Calu3 (cell line): ENCODE measurements around the gene LYPD3. TPM values are rescaled to one million over a fixed set of nuclear protein-coding genes. Genes with fewer than 3 reads are reported as not detected.

Source experiments
- BruUV-seq: library from RNA; stranded (reverse); fragments of 400-500 nt; replicated peaks from 2 replicates; lab custom pipeline; 2021; lab: Mats Ljungman, UMichigan
- CTCF ChIA-PET: fragments of 300-600 bp; sonication (Branson Sonifier 250); formaldehyde crosslinking; loops from one replicate; lab custom pipeline; 2022; ENCODE audit warnings: antibody characterized with exemption; lab: Charles Lee
- DNase-seq: peaks from one replicate; pipeline ENCODE4 v3.0.0; 2022
- H3K27ac Mint-ChIP-seq: one replicate; pipeline ENCODE4 v1.8.0; 2022; ENCODE audit warnings: mixed read lengths; ENCODE audit not compliant: unreplicated experiment
- H3K27me3 Mint-ChIP-seq: one replicate; pipeline ENCODE4 v1.8.0; 2022; ENCODE audit warnings: mixed read lengths; ENCODE audit not compliant: unreplicated experiment
- H3K36me3 Mint-ChIP-seq: one replicate; pipeline ENCODE4 v1.8.0; 2022; ENCODE audit warnings: mild to moderate bottlenecking, moderate library complexity, mixed read lengths; ENCODE audit not compliant: insufficient read depth, unreplicated experiment
- H3K4me1 Mint-ChIP-seq: one replicate; pipeline ENCODE4 v1.8.0; 2022; ENCODE audit warnings: mild to moderate bottlenecking, low read depth, mixed read lengths; ENCODE audit not compliant: unreplicated experiment
- H3K4me3 Mint-ChIP-seq: one replicate; pipeline ENCODE4 v1.8.0; 2022; ENCODE audit warnings: mild to moderate bottlenecking, low read depth, moderate library complexity, mixed read lengths; ENCODE audit not compliant: unreplicated experiment
- H3K9me3 Mint-ChIP-seq: one replicate; pipeline ENCODE4 v1.8.0; 2022; ENCODE audit warnings: low read depth, mixed read lengths; ENCODE audit not compliant: unreplicated experiment
- intact Hi-C: fragments of 100-400 bp; cut with micrococcal nuclease; formaldehyde crosslinking; loops from one replicate; pipeline ENCODE4 v1.10.0; 2022; ENCODE audit not compliant: unreplicated experiment
- total RNA-seq: library from RNA; stranded (reverse); gene quantifications from 2 replicates; pipeline ENCODE4 v1.2.3, GENCODE V29; 2022
- TF ChIP-seq, protein P1 (sequence below): fragments of 200-600 bp; IDR thresholded peaks from one replicate; pipeline ENCODE4 v1.8.0; 2022; ENCODE audit warnings: antibody characterized with exemption; ENCODE audit not compliant: unreplicated experiment

LYPD3 gene
- total RNA-seq, 1 experiment from 2014 or later = 6.6 TPM

DNA sequence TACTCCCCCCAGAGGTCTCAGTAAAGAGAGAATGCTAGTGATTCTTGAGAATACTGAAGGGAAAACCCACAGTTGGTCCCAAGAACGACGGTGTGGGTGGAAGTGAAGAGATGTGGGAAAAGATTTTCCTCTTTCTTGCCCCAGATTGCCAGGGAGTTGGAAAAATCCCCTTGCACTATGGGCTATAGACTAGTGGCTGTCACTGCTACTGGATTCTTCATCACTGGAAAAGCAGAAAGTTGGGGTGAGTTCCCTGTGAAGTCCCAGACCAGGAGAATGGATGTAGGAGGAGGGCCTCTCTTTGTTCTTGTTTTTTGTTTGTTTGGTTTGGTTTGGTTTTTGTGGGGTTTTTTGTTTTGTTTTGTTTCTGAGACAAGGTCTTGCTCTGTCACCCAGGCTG, 11.4 kb downstream of the LYPD3 start:
- Mint-ChIP-seq H3K27me3 (no peaks in the 10 kb centered on the region), H3K9me3 (peaks cover 9% of the 10 kb centered on the region), H3K4me3 (no peak overlapping the region), H3K36me3 (peaks cover 3% of the 10 kb centered on the region), H3K27ac (no peak overlapping the region), H3K4me1 (peaks cover 12% of the 10 kb centered on the region)
- no TSS peak for BruUV-seq
- no peak for DNase-seq
- CTCF ChIA-PET = no interaction called here
- intact Hi-C loops = no loop called here
- TF ChIP-seq, protein P1, sequence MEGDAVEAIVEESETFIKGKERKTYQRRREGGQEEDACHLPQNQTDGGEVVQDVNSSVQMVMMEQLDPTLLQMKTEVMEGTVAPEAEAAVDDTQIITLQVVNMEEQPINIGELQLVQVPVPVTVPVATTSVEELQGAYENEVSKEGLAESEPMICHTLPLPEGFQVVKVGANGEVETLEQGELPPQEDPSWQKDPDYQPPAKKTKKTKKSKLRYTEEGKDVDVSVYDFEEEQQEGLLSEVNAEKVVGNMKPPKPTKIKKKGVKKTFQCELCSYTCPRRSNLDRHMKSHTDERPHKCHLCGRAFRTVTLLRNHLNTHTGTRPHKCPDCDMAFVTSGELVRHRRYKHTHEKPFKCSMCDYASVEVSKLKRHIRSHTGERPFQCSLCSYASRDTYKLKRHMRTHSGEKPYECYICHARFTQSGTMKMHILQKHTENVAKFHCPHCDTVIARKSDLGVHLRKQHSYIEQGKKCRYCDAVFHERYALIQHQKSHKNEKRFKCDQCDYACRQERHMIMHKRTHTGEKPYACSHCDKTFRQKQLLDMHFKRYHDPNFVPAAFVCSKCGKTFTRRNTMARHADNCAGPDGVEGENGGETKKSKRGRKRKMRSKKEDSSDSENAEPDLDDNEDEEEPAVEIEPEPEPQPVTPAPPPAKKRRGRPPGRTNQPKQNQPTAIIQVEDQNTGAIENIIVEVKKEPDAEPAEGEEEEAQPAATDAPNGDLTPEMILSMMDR = no peak

DNA sequence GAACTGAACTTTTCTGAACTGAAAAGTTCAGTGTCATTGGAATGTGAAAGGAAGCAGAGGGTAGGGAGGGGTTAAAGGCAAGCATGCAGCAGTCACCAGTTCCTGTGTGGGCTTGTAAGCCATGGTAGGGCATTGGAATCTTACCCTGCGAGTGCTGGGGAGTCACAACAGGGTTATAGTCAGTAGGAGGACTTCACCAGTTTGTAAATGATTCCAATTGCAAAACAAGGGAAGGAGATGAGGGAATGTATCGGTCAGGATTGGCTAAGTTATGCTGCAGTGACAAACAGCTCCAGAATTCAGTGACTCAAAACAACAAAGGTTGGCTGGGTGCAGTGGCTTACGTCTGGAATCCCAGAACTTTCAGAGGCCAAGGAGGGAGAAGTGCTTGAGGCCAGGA, 12.8 kb downstream of the LYPD3 start:
- intact Hi-C loops = no loop called here
- CTCF ChIA-PET = no interaction called here
- BruUV-seq = no TSS peak
- no peak overlapping the region for H3K27ac Mint-ChIP-seq
- no peak overlapping the region for H3K4me3 Mint-ChIP-seq
- peaks cover 3% of the 10 kb centered on the region for H3K36me3 Mint-ChIP-seq
- peaks cover 9% of the 10 kb centered on the region for H3K9me3 Mint-ChIP-seq
- H3K4me1 Mint-ChIP-seq = peaks cover 12% of the 10 kb centered on the region
- H3K27me3 Mint-ChIP-seq = no peaks in the 10 kb centered on the region
- TF ChIP-seq, protein P1 = no peak
- DNase-seq = no peak

DNA sequence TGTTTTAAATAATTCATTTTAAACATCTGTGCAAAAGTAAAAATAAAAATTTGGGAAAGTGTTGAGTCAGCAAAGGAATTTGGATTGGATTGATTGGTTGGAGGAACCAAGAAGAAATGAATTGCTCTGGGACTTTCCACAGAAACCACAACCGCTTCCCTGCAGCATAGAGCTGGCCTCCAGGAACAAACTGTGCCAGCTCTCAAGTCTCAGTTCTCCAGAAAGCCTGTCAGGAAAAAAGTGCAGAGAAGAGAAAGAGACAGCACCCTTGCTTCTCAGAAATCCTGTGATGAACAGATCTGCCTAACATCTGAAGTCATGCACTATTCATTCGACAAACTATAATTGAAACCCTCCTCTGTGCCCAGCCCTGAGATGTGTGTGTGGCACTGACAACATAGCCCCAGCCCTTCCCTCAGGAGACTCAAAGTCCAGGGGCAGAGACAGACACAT, 14.8 kb downstream of the LYPD3 start:
- Mint-ChIP-seq H3K4me3 (no peak overlapping the region), H3K27ac (no peak overlapping the region), H3K27me3 (no peaks in the 10 kb centered on the region), H3K36me3 (peaks cover 3% of the 10 kb centered on the region), H3K9me3 (peaks cover 9% of the 10 kb centered on the region), H3K4me1 (peaks cover 14% of the 10 kb centered on the region)
- intact Hi-C loops = no loop called here
- CTCF ChIA-PET = interaction anchor here (1.2 kb wide), 1 partner anchor 12 kb away, joined by 5 read pairs; no protein-coding TSS in a partner anchor
- TF ChIP-seq, protein P1 = no peak
- DNase-seq = no peak
- no TSS peak for BruUV-seq

DNA sequence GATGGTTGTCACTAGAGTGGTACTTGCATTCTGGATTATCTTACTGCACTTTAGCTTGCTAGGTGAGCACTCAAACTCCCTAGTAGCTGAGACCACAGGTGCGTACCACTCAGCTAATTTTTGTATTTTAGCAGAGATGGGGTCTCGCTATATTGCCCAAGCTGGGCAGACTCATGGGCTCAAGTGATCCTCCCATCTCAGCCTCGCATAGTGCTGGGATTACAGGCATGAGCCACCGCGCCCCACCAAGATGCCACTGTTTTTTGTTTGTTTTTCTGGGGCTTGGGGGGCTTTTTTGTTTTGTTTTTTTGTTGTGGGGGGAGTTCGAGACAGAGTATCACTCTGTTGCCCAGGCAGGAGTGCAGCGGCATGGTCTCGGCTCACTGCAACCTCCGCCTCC, 17.8 kb downstream of the LYPD3 start:
- H3K27ac Mint-ChIP-seq = no peak overlapping the region
- no peaks in the 10 kb centered on the region for H3K27me3 Mint-ChIP-seq
- CTCF ChIA-PET = interaction anchor here (0.5 to 1.9 kb wide), 19 partner anchors 8 to 362 kb away, joined by 3 to 113 read pairs (median 5); partner anchors contain the start of genes IRGQ, LYPD3, PHLDB3 and ZNF575
- H3K4me3 Mint-ChIP-seq = no peak overlapping the region
- intact Hi-C loops = loop anchor here (1.0 to 2.0 kb wide), 2 partner anchors 72 to 205 kb away; no protein-coding TSS in a partner anchor
- BruUV-seq = no TSS peak
- peaks cover 9% of the 10 kb centered on the region for H3K4me1 Mint-ChIP-seq
- DNase-seq = no peak
- TF ChIP-seq, protein P1 = no peak
- peaks cover 3% of the 10 kb centered on the region for H3K36me3 Mint-ChIP-seq
- peaks cover 7% of the 10 kb centered on the region for H3K9me3 Mint-ChIP-seq
